Measurements from ENCODE around the gene LTB. TPM values are rescaled to one million over a fixed set of nuclear protein-coding genes. Genes with fewer than 3 reads are reported as not detected.
A peak's percentile ranks its signal among the peaks of the same experiment; 100 is the strongest.

Gene LTB
- total and polyA plus RNA-seq, 2 donors (not counting 3 experiments of a cell fraction or from before 2014, with no cell fraction given), result 1.2 to 2.1 TPM

DNA sequence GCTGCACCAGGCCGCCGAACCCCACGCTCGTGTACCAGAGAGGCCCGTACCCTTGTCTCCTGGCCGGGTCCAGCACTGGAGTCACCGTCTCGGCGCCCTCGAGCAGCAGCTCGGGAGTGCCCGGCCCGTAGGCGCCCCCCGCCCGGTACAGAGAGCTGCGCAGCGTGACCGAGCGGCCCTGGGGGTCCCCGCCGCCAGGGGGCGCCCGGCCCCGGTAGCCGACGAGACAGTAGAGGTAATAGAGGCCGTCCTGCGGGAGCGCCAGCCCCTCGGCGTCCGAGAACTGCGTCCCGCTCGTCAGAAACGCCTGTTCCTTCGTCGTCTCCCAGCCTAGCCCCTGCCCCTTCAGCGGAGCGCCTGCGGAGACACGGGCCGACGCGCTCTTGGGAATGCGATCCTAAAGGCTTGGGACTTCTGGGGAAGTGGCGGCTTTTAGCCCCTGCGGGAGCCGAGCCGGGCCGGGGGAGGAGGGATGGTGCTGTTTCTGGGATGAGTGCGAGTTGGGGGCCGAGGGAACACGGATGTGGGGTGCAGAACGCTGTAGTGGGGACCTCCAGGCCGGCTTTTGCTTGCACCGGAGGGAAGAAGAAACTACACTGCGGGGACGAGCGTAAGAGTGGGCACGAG lies 1.3 kb downstream of the LTB start:
- FAIRE-seq, result peak; percentile 93
- POLR2A ChIA-PET, result interaction anchor here (0.7 to 1.6 kb wide), 6 partner anchors 8 to 40 kb away, joined by 3 to 5 read pairs (median 3); partner anchors contain the start of gene PRRC2A
- H3K9ac ChIP-seq (replicated peaks; ENCODE audit: extremely low read depth, insufficient read depth, low read length), result peak overlapping the region; percentile 71
- dilution Hi-C loops (cut with MboI; ENCODE audit: extremely low pct_ligation_motif_present, low sequenced_read_pairs), result no loop called here
- peaks cover 10% of the 10 kb centered on the region for H3K79me2 ChIP-seq (ENCODE audit: control insufficient read depth, insufficient read depth, low read length)
- H3K9me3 ChIP-seq (replicated peaks; ENCODE audit: control insufficient read depth, insufficient read depth, low read length), result no peaks in the 10 kb centered on the region
- H3K27me3 ChIP-seq (ENCODE audit: control insufficient read depth in 2 of 2, insufficient read depth in 2 of 2, low read length in 2 of 2), result no peaks in the 10 kb centered on the region
- H3K4me3 ChIP-seq (replicated peaks in 1 of 3; ENCODE audit: insufficient read depth in 1 of 3, low read depth in 1 of 3, low read length in 3 of 3), result peak overlapping the region; percentile 56 to 71 (median 70)
- no peaks in the 10 kb centered on the region for H3K36me3 ChIP-seq (ENCODE audit: control insufficient read depth in 2 of 2, extremely low read depth in 1 of 2, insufficient read depth in 2 of 2, low read length in 2 of 2)
- peak overlapping the region; percentile 78 for H3K4me2 ChIP-seq (ENCODE audit: insufficient read depth, low read length)
- H2AFZ ChIP-seq (ENCODE audit: low read depth, low read length), result peak overlapping the region; percentile 95
- peak; percentile 87 for DNase-seq (ENCODE audit: low read depth, low spot score)
- TSS peak; percentile 42 for BruUV-seq (replicated peaks)
- intact Hi-C loops (cut with micrococcal nuclease), result loop anchor here (1.0 kb wide), 4 partner anchors 10 to 30 kb away; no protein-coding TSS in a partner anchor
- H3K4me1 ChIP-seq (ENCODE audit: control insufficient read depth, extremely low read depth, insufficient read depth, low read length), result peaks cover 16% of the 10 kb centered on the region
- no peaks in the 10 kb centered on the region for H4K20me1 ChIP-seq (replicated peaks; ENCODE audit: control insufficient read depth, extremely low read depth, insufficient read depth, low read length)
- H3K9me1 ChIP-seq (replicated peaks; ENCODE audit: control insufficient read depth, extremely low read depth, insufficient read depth, low read length), result no peaks in the 10 kb centered on the region
- CTCF ChIA-PET, result interaction anchor here (0.9 to 32.6 kb wide), 7 partner anchors 9 to 49 kb away, joined by 3 to 1517 read pairs (median 5); partner anchors contain the start of genes ATP6V1G2, DDX39B, NCR3 and NFKBIL1
- peak overlapping the region; percentile 55 for H3K27ac ChIP-seq (ENCODE audit: insufficient read depth, low read depth, low read length)
- TF ChIP-seq CTCF (IDR thresholded peaks at IDR 0.05; ENCODE audit: extremely low read depth in 1 of 2, insufficient read depth in 1 of 2, low read depth in 1 of 2, low read length in 2 of 2), result peak; percentile 99
- TF ChIP-seq MYC (IDR thresholded peaks at IDR 0.05; ENCODE audit: low read depth, low read length), result no peak
- no peak for TF ChIP-seq EZH2 (IDR thresholded peaks at IDR 0.05; ENCODE audit: borderline replicate concordance, low read depth, low read length, severe bottlenecking)
- no peak for TF ChIP-seq JUN (IDR thresholded peaks at IDR 0.05; ENCODE audit: borderline replicate concordance, insufficient read depth, insufficient read length, low read depth)
- TF ChIP-seq GATA2 (IDR thresholded peaks at IDR 0.05; ENCODE audit: insufficient read depth, insufficient read length, low read depth, low read length), result no peak
- peak; percentile 86 for TF ChIP-seq POLR2AphosphoS5 (IDR thresholded peaks at IDR 0.05; ENCODE audit: insufficient read depth, low read depth, low read length)
- TF ChIP-seq FOS (IDR thresholded peaks at IDR 0.05; ENCODE audit: borderline replicate concordance, insufficient read depth, low read length), result no peak
- peak; percentile 37 for TF ChIP-seq POLR2A (IDR thresholded peaks at IDR 0.05; ENCODE audit: low read depth, low read length)
- TF ChIP-seq, protein P1, sequence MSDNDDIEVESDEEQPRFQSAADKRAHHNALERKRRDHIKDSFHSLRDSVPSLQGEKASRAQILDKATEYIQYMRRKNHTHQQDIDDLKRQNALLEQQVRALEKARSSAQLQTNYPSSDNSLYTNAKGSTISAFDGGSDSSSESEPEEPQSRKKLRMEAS (IDR thresholded peaks at IDR 0.05; ENCODE audit: insufficient read depth, insufficient read length), result no peak
